WTC11 (cell line): ENCODE measurements around the gene ADGRL3.

Experiments used
- CREB1 ChIP-seq: sonication (generic); formaldehyde crosslinking; IDR thresholded peaks from 2 replicates; pipeline ENCODE4 v1.8.0; 2023; ENCODE audit warnings: mild to moderate bottlenecking, missing genetic modification reagents
- ELF4 ChIP-seq: sonication (generic); formaldehyde crosslinking; IDR thresholded peaks from 2 replicates; pipeline ENCODE4 v1.8.1; 2022; ENCODE audit warnings: low read depth, mild to moderate bottlenecking, moderate library complexity, missing genetic modification reagents
- MLX ChIP-seq: sonication (generic); formaldehyde crosslinking; IDR thresholded peaks from 2 replicates; pipeline ENCODE4 v1.8.1; 2023; ENCODE audit warnings: mild to moderate bottlenecking, missing genetic modification reagents, moderate library complexity
- TCF7 ChIP-seq: sonication (generic); formaldehyde crosslinking; IDR thresholded peaks from 2 replicates; pipeline ENCODE4 v1.8.0; 2022; ENCODE audit warnings: mild to moderate bottlenecking, low read depth, missing genetic modification reagents, moderate library complexity
- TP53 ChIP-seq: sonication (generic); formaldehyde crosslinking; IDR thresholded peaks from 2 replicates; pipeline ENCODE4 v1.8.1; 2023; ENCODE audit warnings: mild to moderate bottlenecking, missing genetic modification reagents
- USF1 ChIP-seq: sonication (generic); formaldehyde crosslinking; IDR thresholded peaks from 2 replicates; pipeline ENCODE4 v1.8.0; 2022; ENCODE audit warnings: mild to moderate bottlenecking, missing genetic modification reagents
- ZBTB21 ChIP-seq: sonication (generic); formaldehyde crosslinking; IDR thresholded peaks from 2 replicates; pipeline ENCODE4 v1.8.1; 2023; ENCODE audit warnings: mild to moderate bottlenecking, missing genetic modification reagents, borderline replicate concordance
- TF ChIP-seq, protein P1 (sequence below): sonication (generic); formaldehyde crosslinking; IDR thresholded peaks from 2 replicates; pipeline ENCODE4 v1.8.1; 2023; ENCODE audit warnings: mild to moderate bottlenecking, missing genetic modification reagents, moderate library complexity
- TF ChIP-seq, protein P2 (sequence below): fragments of 200-600 bp; IDR thresholded peaks from 2 replicates; pipeline ENCODE4 v1.8.0; 2022; ENCODE audit warnings: antibody characterized with exemption
- TF ChIP-seq, protein P3 (sequence below): sonication (generic); formaldehyde crosslinking; IDR thresholded peaks from 2 replicates; pipeline ENCODE4 v1.8.0; 2022; ENCODE audit warnings: mild to moderate bottlenecking, missing genetic modification reagents

GRCh38 chr4:61909031-61909430, 708.9 kb downstream of the ADGRL3 start:
- TF ChIP-seq, protein P1, sequence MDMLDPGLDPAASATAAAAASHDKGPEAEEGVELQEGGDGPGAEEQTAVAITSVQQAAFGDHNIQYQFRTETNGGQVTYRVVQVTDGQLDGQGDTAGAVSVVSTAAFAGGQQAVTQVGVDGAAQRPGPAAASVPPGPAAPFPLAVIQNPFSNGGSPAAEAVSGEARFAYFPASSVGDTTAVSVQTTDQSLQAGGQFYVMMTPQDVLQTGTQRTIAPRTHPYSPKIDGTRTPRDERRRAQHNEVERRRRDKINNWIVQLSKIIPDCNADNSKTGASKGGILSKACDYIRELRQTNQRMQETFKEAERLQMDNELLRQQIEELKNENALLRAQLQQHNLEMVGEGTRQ (CRISPR knock-in tag), result no peak
- TF ChIP-seq, protein P2, sequence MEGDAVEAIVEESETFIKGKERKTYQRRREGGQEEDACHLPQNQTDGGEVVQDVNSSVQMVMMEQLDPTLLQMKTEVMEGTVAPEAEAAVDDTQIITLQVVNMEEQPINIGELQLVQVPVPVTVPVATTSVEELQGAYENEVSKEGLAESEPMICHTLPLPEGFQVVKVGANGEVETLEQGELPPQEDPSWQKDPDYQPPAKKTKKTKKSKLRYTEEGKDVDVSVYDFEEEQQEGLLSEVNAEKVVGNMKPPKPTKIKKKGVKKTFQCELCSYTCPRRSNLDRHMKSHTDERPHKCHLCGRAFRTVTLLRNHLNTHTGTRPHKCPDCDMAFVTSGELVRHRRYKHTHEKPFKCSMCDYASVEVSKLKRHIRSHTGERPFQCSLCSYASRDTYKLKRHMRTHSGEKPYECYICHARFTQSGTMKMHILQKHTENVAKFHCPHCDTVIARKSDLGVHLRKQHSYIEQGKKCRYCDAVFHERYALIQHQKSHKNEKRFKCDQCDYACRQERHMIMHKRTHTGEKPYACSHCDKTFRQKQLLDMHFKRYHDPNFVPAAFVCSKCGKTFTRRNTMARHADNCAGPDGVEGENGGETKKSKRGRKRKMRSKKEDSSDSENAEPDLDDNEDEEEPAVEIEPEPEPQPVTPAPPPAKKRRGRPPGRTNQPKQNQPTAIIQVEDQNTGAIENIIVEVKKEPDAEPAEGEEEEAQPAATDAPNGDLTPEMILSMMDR, result no peak
- TF ChIP-seq CREB1, result no peak
- TF ChIP-seq ZBTB21, result no peak
- TF ChIP-seq, protein P3, sequence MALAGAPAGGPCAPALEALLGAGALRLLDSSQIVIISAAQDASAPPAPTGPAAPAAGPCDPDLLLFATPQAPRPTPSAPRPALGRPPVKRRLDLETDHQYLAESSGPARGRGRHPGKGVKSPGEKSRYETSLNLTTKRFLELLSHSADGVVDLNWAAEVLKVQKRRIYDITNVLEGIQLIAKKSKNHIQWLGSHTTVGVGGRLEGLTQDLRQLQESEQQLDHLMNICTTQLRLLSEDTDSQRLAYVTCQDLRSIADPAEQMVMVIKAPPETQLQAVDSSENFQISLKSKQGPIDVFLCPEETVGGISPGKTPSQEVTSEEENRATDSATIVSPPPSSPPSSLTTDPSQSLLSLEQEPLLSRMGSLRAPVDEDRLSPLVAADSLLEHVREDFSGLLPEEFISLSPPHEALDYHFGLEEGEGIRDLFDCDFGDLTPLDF (CRISPR knock-in tag), result no peak
- no peak for TF ChIP-seq TCF7 (CRISPR knock-in tag)
- TF ChIP-seq TP53 (CRISPR knock-in tag), result no peak
- TF ChIP-seq USF1 (CRISPR knock-in tag), result no peak
- no peak for TF ChIP-seq ELF4 (CRISPR knock-in tag)
- no peak for TF ChIP-seq MLX
